Neutrophil (primary cell): ENCODE measurements around the gene CEP76.

Experiments
- H3K27ac ChIP-seq: fragments of 200-600 bp; sonication (generic); 2 replicates; pipeline ENCODE4 v1.5.1; 2016; ENCODE audit warnings: mild to moderate bottlenecking, moderate library complexity
- H3K27me3 ChIP-seq: fragments of 200-600 bp; sonication (generic); 2 replicates; pipeline ENCODE4 v1.6.0; 2016; ENCODE audit warnings: mild to moderate bottlenecking
- H3K36me3 ChIP-seq: fragments of 200-600 bp; sonication (generic); 2 replicates; pipeline ENCODE4 v1.5.1; 2017
- H3K4me1 ChIP-seq, 2 experiments: fragments of 200-600 bp in 1 of 2; sonication (generic) in 1 of 2; 1 replicate in 1 of 2; 2 replicates in 1 of 2; pipeline versions ENCODE4 v1.5.1 to v1.6.1; 2013 to 2016; ENCODE audit warnings: low read depth in 1 of 2, low read length in 1 of 2, mild to moderate bottlenecking in 1 of 2, moderate library complexity in 1 of 2; ENCODE audit not compliant: control insufficient read depth in 1 of 2, insufficient read depth in 1 of 2
- H3K4me3 ChIP-seq, 2 experiments: fragments of 200-600 bp in 1 of 2; sonication (generic) in 1 of 2; 1 replicate in 1 of 2; 2 replicates in 1 of 2; pipeline ENCODE4 v1.5.1; 2013 to 2016; ENCODE audit warnings: low read depth in 1 of 2, low read length in 1 of 2, mild to moderate bottlenecking in 1 of 2, moderate library complexity in 1 of 2
- H3K9me3 ChIP-seq: fragments of 200-600 bp; sonication (generic); 2 replicates; pipeline ENCODE4 v1.5.1; 2016
- TF ChIP-seq, protein P1 (sequence below): fragments of 200-600 bp; sonication (generic); IDR thresholded peaks from 2 replicates; pipeline ENCODE4 v1.5.1; 2016; ENCODE audit warnings: antibody characterized with exemption

CEP76 gene

GRCh38 chr18:12722731-12723130 is 20.2 kb upstream of the CEP76 start:
- Histone ChIP-seq H3K4me3 (no peak overlapping the region), H3K36me3 (peaks cover 59% of the 10 kb centered on the region)

DNA sequence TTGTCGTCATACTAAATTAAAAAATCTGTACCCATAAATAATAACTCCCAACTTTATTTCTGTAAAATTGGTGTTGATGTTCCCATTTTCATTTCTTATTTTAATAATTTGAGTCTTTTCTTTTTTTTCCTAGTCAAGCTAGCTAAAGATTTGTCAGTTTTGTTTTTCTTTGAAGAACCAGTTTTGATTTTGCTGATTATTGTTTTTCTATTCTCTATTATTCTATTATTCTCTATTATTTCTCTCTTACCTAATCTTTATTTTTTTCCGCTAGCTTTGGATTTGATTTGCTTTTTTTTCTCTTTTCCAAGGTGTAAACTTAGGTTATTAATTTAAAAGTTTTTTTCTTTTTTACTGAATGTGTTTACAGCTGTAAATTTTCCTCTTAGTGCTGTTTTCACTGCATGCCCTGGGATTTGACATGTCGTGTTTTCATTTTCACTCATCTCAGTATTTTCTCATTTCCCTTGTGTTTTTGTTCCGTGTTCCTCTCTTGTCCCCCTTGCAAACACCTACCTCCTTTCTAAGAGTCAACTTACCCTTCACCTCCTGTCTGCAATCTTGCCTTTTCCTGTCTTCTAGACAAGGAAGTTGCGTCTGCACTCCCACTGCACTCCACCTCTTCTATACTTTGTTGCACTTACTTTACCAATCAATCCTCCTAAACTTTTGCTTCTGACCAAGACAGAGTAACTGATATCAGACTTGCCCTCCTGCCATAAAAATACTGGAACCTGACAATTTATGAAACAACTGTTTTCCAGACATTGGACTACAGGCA is 19.2 kb upstream of the CEP76 start:
- H3K4me3 ChIP-seq = no peak overlapping the region
- no peaks in the 10 kb centered on the region for H3K27me3 ChIP-seq
- H3K27ac ChIP-seq = peak overlapping the region; percentile 30
- peaks cover 64% of the 10 kb centered on the region for H3K36me3 ChIP-seq
- no peaks in the 10 kb centered on the region for H3K9me3 ChIP-seq
- peaks cover 0 to 5% of the 10 kb centered on the region in 2 experiments for H3K4me1 ChIP-seq
- TF ChIP-seq, protein P1, sequence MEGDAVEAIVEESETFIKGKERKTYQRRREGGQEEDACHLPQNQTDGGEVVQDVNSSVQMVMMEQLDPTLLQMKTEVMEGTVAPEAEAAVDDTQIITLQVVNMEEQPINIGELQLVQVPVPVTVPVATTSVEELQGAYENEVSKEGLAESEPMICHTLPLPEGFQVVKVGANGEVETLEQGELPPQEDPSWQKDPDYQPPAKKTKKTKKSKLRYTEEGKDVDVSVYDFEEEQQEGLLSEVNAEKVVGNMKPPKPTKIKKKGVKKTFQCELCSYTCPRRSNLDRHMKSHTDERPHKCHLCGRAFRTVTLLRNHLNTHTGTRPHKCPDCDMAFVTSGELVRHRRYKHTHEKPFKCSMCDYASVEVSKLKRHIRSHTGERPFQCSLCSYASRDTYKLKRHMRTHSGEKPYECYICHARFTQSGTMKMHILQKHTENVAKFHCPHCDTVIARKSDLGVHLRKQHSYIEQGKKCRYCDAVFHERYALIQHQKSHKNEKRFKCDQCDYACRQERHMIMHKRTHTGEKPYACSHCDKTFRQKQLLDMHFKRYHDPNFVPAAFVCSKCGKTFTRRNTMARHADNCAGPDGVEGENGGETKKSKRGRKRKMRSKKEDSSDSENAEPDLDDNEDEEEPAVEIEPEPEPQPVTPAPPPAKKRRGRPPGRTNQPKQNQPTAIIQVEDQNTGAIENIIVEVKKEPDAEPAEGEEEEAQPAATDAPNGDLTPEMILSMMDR = no peak

More at GRCh38 chr18:12722731-12723130, 20.2 kb upstream of the CEP76 start:
- peaks cover 0 to 8% of the 10 kb centered on the region in 2 experiments for H3K4me1 ChIP-seq
- TF ChIP-seq, protein P1 = no peak
- H3K9me3 ChIP-seq = no peaks in the 10 kb centered on the region
- no peaks in the 10 kb centered on the region for H3K27me3 ChIP-seq
- H3K27ac ChIP-seq = no peak overlapping the region

- no peaks in the 10 kb centered on the region for H3K4me1 ChIP-seq
- peaks cover 90% of the 10 kb centered on the region for H3K36me3 ChIP-seq
- no peaks in the 10 kb centered on the region for H3K9me3 ChIP-seq
- no peak overlapping the region for H3K4me3 ChIP-seq
- TF ChIP-seq, protein P1 = no peak
- no peak overlapping the region for H3K27ac ChIP-seq
- no peaks in the 10 kb centered on the region for H3K27me3 ChIP-seq
These were observed 8.9 kb upstream of the CEP76 start for GRCh38 chr18:12711446-12711845.

DNA sequence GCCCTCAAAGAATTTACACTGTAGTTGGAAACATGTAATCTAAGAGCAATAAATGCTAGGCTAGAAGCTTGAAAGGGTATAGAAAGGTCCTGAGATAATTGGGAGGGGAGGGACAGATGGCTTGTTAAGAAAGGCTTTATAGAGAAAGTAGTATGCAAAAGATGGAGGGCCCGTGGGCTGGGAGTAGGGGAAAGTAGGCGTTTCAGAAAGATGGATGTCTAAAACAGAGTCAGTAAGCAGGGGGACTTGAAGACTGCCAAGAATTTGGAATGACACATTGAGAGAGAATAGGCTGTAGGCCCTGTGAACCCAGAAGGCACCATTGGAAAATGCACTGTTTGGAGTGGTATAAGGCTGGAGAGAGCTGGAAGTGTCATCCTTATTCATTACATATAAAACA is 1.1 kb upstream of the CEP76 start:
- Histone ChIP-seq H3K27me3 (no peaks in the 10 kb centered on the region), H3K9me3 (no peaks in the 10 kb centered on the region), H3K36me3 (peaks cover 23% of the 10 kb centered on the region), H3K4me1 (peaks cover 22 to 25% of the 10 kb centered on the region in 2 experiments), H3K4me3 (peak overlapping the region; percentile 69 to 94), H3K27ac (peak overlapping the region; percentile 92)
- TF ChIP-seq, protein P1 = no peak

- peak overlapping the region; percentile 92 for H3K27ac ChIP-seq
- H3K27me3 ChIP-seq = no peaks in the 10 kb centered on the region
- H3K4me3 ChIP-seq = peak overlapping the region; percentile 69 to 94
- H3K4me1 ChIP-seq = peaks cover 22 to 25% of the 10 kb centered on the region in 2 experiments
- no peaks in the 10 kb centered on the region for H3K9me3 ChIP-seq
- H3K36me3 ChIP-seq = peaks cover 20% of the 10 kb centered on the region
- TF ChIP-seq, protein P1 = no peak
These were observed 609 bp upstream of the CEP76 start for GRCh38 chr18:12703096-12703567.
